WERI-Rb-1 (cell line): ENCODE measurements around the gene TTLL3.

Source experiments
- DNase-seq: peaks from one replicate; pipeline ENCODE4 v3.0.0-alpha.2; 2020
- H3K27ac ChIP-seq: fragments of 250-450 bp; sonication (Bioruptor Pico); 2 replicates; pipeline ENCODE4 v1.5.1; 2020; ENCODE audit warnings: mild to moderate bottlenecking, moderate library complexity
- H3K27me3 ChIP-seq: fragments of 250-450 bp; sonication (Bioruptor Pico); 2 replicates; pipeline ENCODE4 v1.5.1; 2021; ENCODE audit warnings: mild to moderate bottlenecking, low read depth, moderate library complexity; ENCODE audit not compliant: insufficient read depth, severe bottlenecking
- H3K36me3 ChIP-seq: fragments of 250-450 bp; sonication (Bioruptor Pico); 2 replicates; pipeline ENCODE4 v1.5.1; 2020; ENCODE audit warnings: mild to moderate bottlenecking, moderate library complexity
- H3K4me3 ChIP-seq: 2 replicates; pipeline ENCODE4 v1.5.1; 2011; ENCODE audit warnings: low read depth, mild to moderate bottlenecking, control low read depth, low read length
- H3K9me3 ChIP-seq: fragments of 250-450 bp; sonication (Bioruptor Pico); 2 replicates; pipeline ENCODE4 v1.5.1; 2021; ENCODE audit warnings: mild to moderate bottlenecking, moderate library complexity; ENCODE audit not compliant: severe bottlenecking
- CTCF ChIP-seq: IDR thresholded peaks from 2 replicates; pipeline ENCODE4 v1.5.1; 2011; ENCODE audit warnings: low read depth, mild to moderate bottlenecking, control low read depth, inconsistent platforms, low read length

Gene TTLL3

GRCh38 chr3:9780458-9780812 lies 29.6 kb upstream of the TTLL3 start:
- H3K27ac ChIP-seq, result no peak overlapping the region
- DNase-seq, result no peak

GRCh38 chr3:9780910-9781309 lies 29.2 kb upstream of the TTLL3 start:
- Histone ChIP-seq H3K36me3 (peaks cover 29% of the 10 kb centered on the region), H3K27ac (no peak overlapping the region), H3K9me3 (no peaks in the 10 kb centered on the region), H3K27me3 (no peaks in the 10 kb centered on the region), H3K4me3 (no peak overlapping the region)
- no peak for TF ChIP-seq CTCF
- DNase-seq, result no peak

More at GRCh38 chr3:9780458-9780812, 29.6 kb upstream of the TTLL3 start:
- no peak for TF ChIP-seq CTCF
- H3K36me3 ChIP-seq, result peaks cover 27% of the 10 kb centered on the region
- H3K27me3 ChIP-seq, result no peaks in the 10 kb centered on the region
- no peak overlapping the region for H3K4me3 ChIP-seq
- no peaks in the 10 kb centered on the region for H3K9me3 ChIP-seq

- Histone ChIP-seq H3K27me3 (no peaks in the 10 kb centered on the region), H3K9me3 (no peaks in the 10 kb centered on the region), H3K27ac (no peak overlapping the region), H3K4me3 (no peak overlapping the region), H3K36me3 (peaks cover 35% of the 10 kb centered on the region)
- DNase-seq, result no peak
- TF ChIP-seq CTCF, result no peak
These were observed 28.5 kb upstream of the TTLL3 start for GRCh38 chr3:9781551-9781950.

GRCh38 chr3:9781978-9782603 lies 28.0 kb upstream of the TTLL3 start:
- H3K36me3 ChIP-seq, result peaks cover 40% of the 10 kb centered on the region

GRCh38 chr3:9782770-9783169 lies 27.3 kb upstream of the TTLL3 start:
- peaks cover 47% of the 10 kb centered on the region for H3K36me3 ChIP-seq
- DNase-seq, result no peak
- H3K27ac ChIP-seq, result no peak overlapping the region
- H3K4me3 ChIP-seq, result no peak overlapping the region
- peak; percentile 24; the same call in 1 of the 2 replicates for TF ChIP-seq CTCF
- no peaks in the 10 kb centered on the region for H3K27me3 ChIP-seq
- no peaks in the 10 kb centered on the region for H3K9me3 ChIP-seq

More at GRCh38 chr3:9781978-9782603, 28.0 kb upstream of the TTLL3 start:
- TF ChIP-seq CTCF, result no peak
- Histone ChIP-seq H3K9me3 (no peaks in the 10 kb centered on the region), H3K27ac (no peak overlapping the region), H3K4me3 (no peak overlapping the region), H3K27me3 (no peaks in the 10 kb centered on the region)
- no peak for DNase-seq

GRCh38 chr3:9783954-9784353 lies 26.1 kb upstream of the TTLL3 start:
- Histone ChIP-seq H3K27ac (no peak overlapping the region), H3K9me3 (no peaks in the 10 kb centered on the region), H3K4me3 (no peak overlapping the region), H3K36me3 (peaks cover 50% of the 10 kb centered on the region), H3K27me3 (no peaks in the 10 kb centered on the region)
- no peak for DNase-seq
- TF ChIP-seq CTCF, result no peak
